ENCODE results near the gene WDR74. TPM values are rescaled to one million over a fixed set of nuclear protein-coding genes. Genes with fewer than 3 reads are reported as not detected.
A peak's percentile ranks its signal among the peaks of the same experiment; 100 is the strongest.

Gene WDR74
- total RNA-seq, 1 donor, result 34.0 TPM

DNA sequence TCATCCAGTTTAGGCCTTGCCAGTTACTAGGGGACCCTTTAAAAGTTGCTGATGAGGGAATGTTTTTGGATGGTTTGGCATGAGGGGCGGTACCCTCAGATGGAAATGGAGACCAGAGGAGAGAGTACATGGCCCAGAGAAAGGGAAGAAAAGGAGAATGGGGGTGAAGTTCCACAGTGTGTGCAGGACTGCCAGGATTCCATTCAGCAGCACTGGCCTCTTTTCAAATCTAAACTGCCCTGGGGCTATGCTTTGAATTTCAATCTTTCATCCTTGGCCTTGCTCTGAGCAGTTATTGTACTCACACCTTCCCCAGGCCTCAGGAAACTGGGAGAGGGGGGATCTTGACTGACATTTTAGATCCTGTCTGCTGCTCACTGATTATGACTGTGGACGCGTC, 44.3 kb upstream of the WDR74 start:
- Histone ChIP-seq H2AFZ (ENCODE audit: low read length) (no peak overlapping the region), H3K4me3 (ENCODE audit: insufficient read depth, low read length) (peak overlapping the region; percentile 93), H3K4me2 (ENCODE audit: insufficient read depth, low read length) (peak overlapping the region; percentile 89), H3K27me3 (ENCODE audit: insufficient read depth, low read length) (no peaks in the 10 kb centered on the region), H3K36me3 (ENCODE audit: insufficient read depth, low read length) (peaks cover 66% of the 10 kb centered on the region), H3K9me3 (ENCODE audit: low read depth, low read length) (no peaks in the 10 kb centered on the region), H4K20me1 (ENCODE audit: insufficient read depth, low read length) (peaks cover 65% of the 10 kb centered on the region), H3K27ac (ENCODE audit: low read depth, low read length) (peak overlapping the region; percentile 100), H3K4me1 (ENCODE audit: insufficient read depth, low read length) (peaks cover 43% of the 10 kb centered on the region), H3K79me2 (ENCODE audit: insufficient read depth, low read length) (peaks cover 63% of the 10 kb centered on the region)
- peak; percentile 52 for DNase-seq (ENCODE audit: insufficient read length, low spot score, missing footprints)
- TF ChIP-seq, protein P1, sequence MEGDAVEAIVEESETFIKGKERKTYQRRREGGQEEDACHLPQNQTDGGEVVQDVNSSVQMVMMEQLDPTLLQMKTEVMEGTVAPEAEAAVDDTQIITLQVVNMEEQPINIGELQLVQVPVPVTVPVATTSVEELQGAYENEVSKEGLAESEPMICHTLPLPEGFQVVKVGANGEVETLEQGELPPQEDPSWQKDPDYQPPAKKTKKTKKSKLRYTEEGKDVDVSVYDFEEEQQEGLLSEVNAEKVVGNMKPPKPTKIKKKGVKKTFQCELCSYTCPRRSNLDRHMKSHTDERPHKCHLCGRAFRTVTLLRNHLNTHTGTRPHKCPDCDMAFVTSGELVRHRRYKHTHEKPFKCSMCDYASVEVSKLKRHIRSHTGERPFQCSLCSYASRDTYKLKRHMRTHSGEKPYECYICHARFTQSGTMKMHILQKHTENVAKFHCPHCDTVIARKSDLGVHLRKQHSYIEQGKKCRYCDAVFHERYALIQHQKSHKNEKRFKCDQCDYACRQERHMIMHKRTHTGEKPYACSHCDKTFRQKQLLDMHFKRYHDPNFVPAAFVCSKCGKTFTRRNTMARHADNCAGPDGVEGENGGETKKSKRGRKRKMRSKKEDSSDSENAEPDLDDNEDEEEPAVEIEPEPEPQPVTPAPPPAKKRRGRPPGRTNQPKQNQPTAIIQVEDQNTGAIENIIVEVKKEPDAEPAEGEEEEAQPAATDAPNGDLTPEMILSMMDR (IDR thresholded peaks at IDR 0.05; ENCODE audit: extremely low read depth, low read depth, low read length), result no peak

DNA sequence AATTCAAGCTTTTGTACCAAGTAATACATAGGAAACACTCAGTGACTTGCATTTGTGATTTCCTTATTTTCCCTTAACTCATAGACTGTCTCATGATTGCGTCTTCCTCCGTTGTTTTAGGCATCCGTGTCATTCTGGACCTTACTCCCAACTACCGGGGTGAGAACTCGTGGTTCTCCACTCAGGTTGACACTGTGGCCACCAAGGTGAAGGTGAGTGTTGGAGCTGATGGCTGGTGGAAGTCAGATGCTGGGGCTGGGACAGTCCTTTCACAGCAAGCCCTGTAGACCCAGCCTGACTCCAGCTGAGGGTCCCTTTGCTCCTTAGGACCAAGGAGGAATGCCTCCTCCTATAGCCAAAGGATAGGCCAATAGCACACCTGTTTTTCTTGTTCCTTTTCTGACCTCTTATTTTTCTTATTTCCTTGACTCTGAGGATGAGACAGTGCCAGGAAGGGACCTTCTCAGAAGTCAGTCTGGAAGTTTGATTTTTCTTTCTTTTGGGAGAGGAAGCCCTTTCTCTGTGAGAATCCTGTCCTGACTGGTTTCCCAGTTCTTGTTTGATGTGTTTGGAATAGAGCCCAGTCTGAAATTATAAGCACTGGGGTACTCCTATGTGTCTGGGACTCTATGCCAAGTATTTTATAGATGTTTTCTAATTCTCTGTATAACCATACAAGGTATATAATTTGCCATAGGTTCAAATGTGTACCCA, 43.6 kb upstream of the WDR74 start:
- Histone ChIP-seq H3K9me3 (ENCODE audit: low read depth, low read length) (no peaks in the 10 kb centered on the region), H3K4me3 (ENCODE audit: insufficient read depth, low read length) (peak overlapping the region; percentile 93), H3K79me2 (ENCODE audit: insufficient read depth, low read length) (peaks cover 63% of the 10 kb centered on the region), H2AFZ (ENCODE audit: low read length) (no peak overlapping the region), H3K4me1 (ENCODE audit: insufficient read depth, low read length) (peaks cover 43% of the 10 kb centered on the region), H3K36me3 (ENCODE audit: insufficient read depth, low read length) (peaks cover 59% of the 10 kb centered on the region), H3K27ac (ENCODE audit: low read depth, low read length) (peak overlapping the region; percentile 100), H3K27me3 (ENCODE audit: insufficient read depth, low read length) (no peaks in the 10 kb centered on the region), H3K4me2 (ENCODE audit: insufficient read depth, low read length) (peak overlapping the region; percentile 89), H4K20me1 (ENCODE audit: insufficient read depth, low read length) (peaks cover 58% of the 10 kb centered on the region)
- peak; percentile 48 for DNase-seq (ENCODE audit: insufficient read length, low spot score, missing footprints)
- TF ChIP-seq, protein P1 (IDR thresholded peaks at IDR 0.05; ENCODE audit: extremely low read depth, low read depth, low read length), result no peak

DNA sequence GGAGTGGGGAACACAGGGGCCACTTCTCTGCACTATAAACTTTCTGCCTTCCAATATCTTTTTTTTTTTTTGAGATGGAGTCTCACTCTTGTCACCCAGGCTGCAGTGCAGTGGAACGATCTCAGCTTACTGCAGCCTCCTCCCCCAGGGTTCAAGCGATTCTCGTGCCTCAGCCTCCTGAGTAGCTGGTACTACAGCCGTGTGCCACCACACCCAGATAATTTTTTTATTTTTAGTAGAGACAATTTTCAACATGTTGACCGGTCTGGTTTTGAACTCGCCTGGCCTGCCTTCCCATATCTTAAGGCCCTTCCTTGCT, 43.0 kb upstream of the WDR74 start:
- Histone ChIP-seq H3K4me2 (ENCODE audit: insufficient read depth, low read length) (peak overlapping the region; percentile 89), H3K79me2 (ENCODE audit: insufficient read depth, low read length) (peaks cover 63% of the 10 kb centered on the region), H3K27me3 (ENCODE audit: insufficient read depth, low read length) (no peaks in the 10 kb centered on the region), H3K9me3 (ENCODE audit: low read depth, low read length) (no peaks in the 10 kb centered on the region), H3K36me3 (ENCODE audit: insufficient read depth, low read length) (peaks cover 53% of the 10 kb centered on the region), H3K4me3 (ENCODE audit: insufficient read depth, low read length) (peak overlapping the region; percentile 93), H2AFZ (ENCODE audit: low read length) (no peak overlapping the region), H3K27ac (ENCODE audit: low read depth, low read length) (peak overlapping the region; percentile 100), H3K4me1 (ENCODE audit: insufficient read depth, low read length) (peaks cover 43% of the 10 kb centered on the region), H4K20me1 (ENCODE audit: insufficient read depth, low read length) (peaks cover 53% of the 10 kb centered on the region)
- no peak for DNase-seq (ENCODE audit: insufficient read length, low spot score, missing footprints)
- TF ChIP-seq, protein P1 (IDR thresholded peaks at IDR 0.05; ENCODE audit: extremely low read depth, low read depth, low read length), result no peak

DNA sequence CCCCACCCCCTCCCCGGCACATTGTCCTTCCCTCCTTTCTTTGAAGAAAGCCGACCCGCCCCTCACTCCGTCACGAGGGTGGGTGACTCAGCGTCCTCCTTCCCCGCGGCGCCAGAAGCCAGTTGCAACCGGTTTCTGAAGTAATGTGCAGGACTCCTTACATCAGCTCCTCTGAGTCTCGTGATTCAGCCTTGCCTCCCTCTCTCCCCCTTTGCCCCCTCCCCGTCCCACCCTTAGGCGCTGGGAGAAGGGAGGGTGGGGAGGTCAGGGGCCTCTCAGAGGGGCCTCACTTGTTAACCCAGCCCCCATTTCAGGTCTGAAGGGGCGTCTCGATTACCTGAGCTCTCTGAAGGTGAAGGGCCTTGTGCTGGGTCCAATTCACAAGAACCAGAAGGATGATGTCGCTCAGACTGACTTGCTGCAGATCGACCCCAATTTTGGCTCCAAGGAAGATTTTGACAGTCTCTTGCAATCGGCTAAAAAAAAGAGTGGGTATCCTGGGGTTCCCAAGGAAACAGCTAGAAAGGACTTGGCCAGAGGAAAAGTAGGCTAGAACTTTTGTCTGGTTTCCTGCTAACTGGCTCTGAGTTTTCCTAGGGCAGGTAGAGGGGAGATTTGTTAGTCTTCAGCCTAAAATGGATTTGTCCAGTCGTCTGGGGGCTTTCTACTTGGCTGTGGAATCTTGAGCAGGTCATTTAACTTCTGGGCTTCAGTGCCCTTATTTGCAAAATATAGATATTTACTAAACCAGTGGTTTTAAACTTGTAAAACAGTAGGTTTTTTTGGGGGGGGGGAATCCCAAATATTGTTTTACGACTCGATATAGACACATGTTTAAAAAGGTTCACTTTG, 42.4 kb upstream of the WDR74 start:
- peaks cover 43% of the 10 kb centered on the region for H3K4me1 ChIP-seq (ENCODE audit: insufficient read depth, low read length)
- H3K79me2 ChIP-seq (ENCODE audit: insufficient read depth, low read length), result peaks cover 59% of the 10 kb centered on the region
- peaks cover 47% of the 10 kb centered on the region for H3K36me3 ChIP-seq (ENCODE audit: insufficient read depth, low read length)
- no peaks in the 10 kb centered on the region for H3K9me3 ChIP-seq (ENCODE audit: low read depth, low read length)
- peak overlapping the region; percentile 96 for H3K4me2 ChIP-seq (ENCODE audit: insufficient read depth, low read length)
- peaks cover 47% of the 10 kb centered on the region for H4K20me1 ChIP-seq (ENCODE audit: insufficient read depth, low read length)
- no peaks in the 10 kb centered on the region for H3K27me3 ChIP-seq (ENCODE audit: insufficient read depth, low read length)
- TF ChIP-seq, protein P1 (IDR thresholded peaks at IDR 0.05; ENCODE audit: extremely low read depth, low read depth, low read length), result no peak
- peak overlapping the region; percentile 93 for H3K4me3 ChIP-seq (ENCODE audit: insufficient read depth, low read length)
- peak; percentile 98 for DNase-seq (ENCODE audit: insufficient read length, low spot score, missing footprints)
- peak overlapping the region; percentile 100 for H3K27ac ChIP-seq (ENCODE audit: low read depth, low read length)
- no peak overlapping the region for H2AFZ ChIP-seq (ENCODE audit: low read length)
